Prostate gland (tissue), 2 donors: ENCODE data around the gene ACD.

Experiments
- CTCF ChIP-seq, 4 experiments: fragments of 200-600 bp in 2 of 4; fragments of 450-650 bp in 2 of 4; sonication (generic) in 2 of 4; IDR thresholded peaks; 1 replicate in 3 of 4; 2 replicates in 1 of 4; pipeline ENCODE4 v1.5.1; 2016 to 2019; ENCODE audit warnings: antibody characterized with exemption in 4 of 4, mild to moderate bottlenecking in 2 of 4, moderate library complexity in 2 of 4
- POLR2A ChIP-seq: fragments of 450-650 bp; IDR thresholded peaks from one replicate; pipeline ENCODE4 v1.6.1; 2016; ENCODE audit warnings: antibody characterized with exemption, mild to moderate bottlenecking

- no peak for TF ChIP-seq CTCF (IDR thresholded peaks at IDR 0.05)
- no peak for TF ChIP-seq POLR2A
Observed at GRCh38 chr16:67656344-67657016, 3.6 kb downstream of the ACD start.
